Stimulated activated CD8-positive, alpha-beta memory T cell treated with anti-CD3 and anti-CD28 coated beads, Interleukin-7, amount 100 ng/mL, for 1 hour (primary cell): ENCODE results near the gene DLGAP1.
"Not testable (repeated sequence)": the region's sequence is repeated elsewhere in the genome, so short reads cannot be mapped to it uniquely, and the experiment has no call there.

Source experiments
- DNase-seq, 2 donors: peaks; one replicate each; pipeline ENCODE4 v3.0.0-alpha.2; 2020; ENCODE audit warnings: low read depth in 2 of 2

The DLGAP1 gene

DNA sequence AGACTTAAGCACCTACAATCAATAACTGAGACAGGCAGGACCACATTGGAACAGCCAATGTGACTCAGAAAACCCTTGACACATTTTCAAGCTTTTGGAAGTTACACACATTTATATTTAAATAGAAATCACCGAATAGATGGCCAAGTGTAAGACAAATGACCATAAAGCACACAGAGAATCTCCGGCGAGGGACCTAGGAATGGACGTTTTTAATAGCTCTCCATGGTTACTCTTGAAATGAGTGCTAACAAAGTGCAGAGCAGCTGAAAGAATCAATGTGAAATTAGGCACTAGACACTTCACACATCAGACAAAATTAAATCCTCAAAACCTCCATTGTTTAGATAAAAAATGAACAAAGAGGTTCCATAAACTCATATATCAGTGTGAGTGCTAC is 376.9 kb downstream of the DLGAP1 start:
- DNase-seq: no peak

GRCh38 chr18:4077721-4078120 is 377.4 kb downstream of the DLGAP1 start:
- DNase-seq: no peak

GRCh38 chr18:4077204-4077603 is 377.9 kb downstream of the DLGAP1 start:
- DNase-seq: no peak

DNA sequence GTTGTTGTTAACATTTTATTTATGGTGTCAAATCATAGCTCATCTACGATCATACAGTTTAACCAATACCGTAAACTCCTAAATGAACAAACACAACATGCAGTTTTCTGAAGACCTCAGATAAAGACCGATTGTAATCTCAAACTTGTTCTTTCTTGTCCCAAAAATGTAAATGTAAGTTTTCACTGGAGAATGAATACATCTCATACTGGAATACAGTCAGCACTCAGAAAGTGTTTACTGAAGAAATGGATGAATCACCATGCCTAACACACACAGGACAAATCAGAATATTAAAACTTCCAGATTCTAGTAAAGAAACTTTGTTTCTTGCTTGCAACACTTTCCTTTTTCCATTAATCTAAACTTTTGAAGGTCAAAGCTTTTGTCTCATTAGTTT is 380.5 kb downstream of the DLGAP1 start:
- DNase-seq: no peak

- no peak for DNase-seq
Observed at GRCh38 chr18:4069183-4069582, 385.9 kb downstream of the DLGAP1 start.

GRCh38 chr18:4068552-4069158 is 386.5 kb downstream of the DLGAP1 start:
- DNase-seq: no peak

GRCh38 chr18:4063545-4063944 is 391.6 kb downstream of the DLGAP1 start:
- DNase-seq: no peak

DNA sequence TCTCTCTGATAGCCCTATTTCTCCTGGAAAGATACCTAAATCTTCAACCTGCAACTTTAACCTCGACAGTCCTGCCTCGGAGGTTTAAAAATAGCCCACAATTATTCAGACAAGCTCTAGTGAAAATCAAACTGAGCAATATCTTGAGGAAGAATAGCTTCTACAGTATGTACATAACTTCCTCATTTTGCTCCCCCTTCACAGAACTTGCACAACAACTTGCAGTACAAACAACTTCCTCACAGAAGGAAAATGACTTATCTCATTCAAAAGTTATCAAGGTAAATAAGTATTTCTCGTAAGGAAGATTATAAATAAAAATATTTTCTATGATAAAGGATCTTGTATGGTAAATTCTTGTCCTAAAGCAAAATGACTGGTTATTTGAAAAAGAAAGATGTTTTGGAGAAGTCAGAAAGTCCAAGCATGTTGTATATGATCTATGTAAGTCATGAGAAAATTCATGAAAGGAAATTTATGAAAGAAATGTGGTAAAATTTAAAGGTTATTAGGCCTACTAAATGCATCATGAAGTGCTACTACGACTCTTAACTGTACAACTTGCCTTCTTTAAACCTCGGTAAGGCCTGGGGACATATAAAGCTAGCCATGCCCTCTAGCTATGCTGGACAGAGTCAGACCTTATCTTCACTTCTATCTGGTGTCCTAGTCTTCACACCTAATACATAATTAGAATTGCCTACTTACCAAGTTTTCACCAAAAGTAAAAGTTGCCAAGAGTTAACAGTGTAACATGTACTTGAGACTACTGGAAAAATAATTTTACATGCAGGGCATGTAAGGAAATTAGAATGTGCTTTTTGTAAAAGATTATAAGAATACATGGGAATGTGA is 394.5 kb downstream of the DLGAP1 start:
- no peak for DNase-seq

- DNase-seq: no peak
Observed at GRCh38 chr18:4058179-4058578, 396.9 kb downstream of the DLGAP1 start.

DNA sequence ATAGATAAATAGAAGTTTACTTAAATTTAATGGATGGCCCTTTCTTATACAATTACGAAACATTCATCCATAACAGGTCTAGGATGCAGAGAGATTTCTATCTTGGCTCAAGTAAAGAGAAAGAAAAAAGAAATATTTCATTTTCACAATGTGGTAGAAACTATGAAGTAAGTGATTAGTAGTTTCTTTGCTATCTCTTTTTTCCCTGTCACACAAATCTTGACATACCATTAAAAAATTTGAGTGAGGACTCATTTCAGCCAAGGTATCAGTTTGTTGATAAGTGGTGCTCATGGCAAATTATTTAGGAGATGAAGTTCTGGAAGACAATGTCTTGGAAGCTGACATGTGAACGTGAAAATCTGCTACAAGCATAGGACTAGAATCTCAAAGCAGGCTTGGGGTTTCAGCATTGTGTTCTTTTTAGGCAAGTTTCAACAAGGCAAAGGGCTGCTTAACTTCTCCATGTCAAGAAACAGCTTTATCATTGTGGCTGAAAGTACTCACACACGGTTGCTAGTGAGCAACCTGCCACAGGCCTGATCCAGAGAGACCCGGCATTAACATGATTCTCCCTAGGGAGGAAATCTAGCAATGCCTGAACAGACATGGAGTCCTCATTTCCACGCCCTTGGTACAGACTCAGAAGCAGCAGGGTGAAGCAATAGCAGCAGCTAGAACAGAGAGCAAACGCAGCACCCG is 414.6 kb downstream of the DLGAP1 start:
- no peak for DNase-seq

DNA sequence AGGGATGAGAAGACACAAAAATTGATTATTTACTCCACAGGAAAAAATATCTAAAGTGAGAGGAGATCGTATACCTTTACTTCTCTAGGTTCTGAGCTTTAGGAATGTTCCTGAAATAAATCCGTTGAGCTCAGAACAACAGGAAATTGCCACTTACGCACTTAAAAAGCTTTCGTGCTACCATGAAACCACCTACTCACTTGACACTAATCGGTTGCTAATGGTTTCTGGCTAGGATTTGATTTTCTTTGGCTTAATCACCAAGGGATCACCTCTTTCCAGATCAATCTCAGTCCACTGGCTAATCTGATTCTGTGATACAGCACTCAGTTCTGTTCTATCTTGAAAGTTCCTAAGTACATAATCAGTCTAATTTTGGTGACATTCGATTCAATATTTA is 419.6 kb downstream of the DLGAP1 start:
- no peak for DNase-seq

- DNase-seq: not testable (repeated sequence)
Observed at GRCh38 chr18:4034815-4035214, 420.3 kb downstream of the DLGAP1 start.

- no peak for DNase-seq
Observed at GRCh38 chr18:4026542-4026941, 428.6 kb downstream of the DLGAP1 start.

DNA sequence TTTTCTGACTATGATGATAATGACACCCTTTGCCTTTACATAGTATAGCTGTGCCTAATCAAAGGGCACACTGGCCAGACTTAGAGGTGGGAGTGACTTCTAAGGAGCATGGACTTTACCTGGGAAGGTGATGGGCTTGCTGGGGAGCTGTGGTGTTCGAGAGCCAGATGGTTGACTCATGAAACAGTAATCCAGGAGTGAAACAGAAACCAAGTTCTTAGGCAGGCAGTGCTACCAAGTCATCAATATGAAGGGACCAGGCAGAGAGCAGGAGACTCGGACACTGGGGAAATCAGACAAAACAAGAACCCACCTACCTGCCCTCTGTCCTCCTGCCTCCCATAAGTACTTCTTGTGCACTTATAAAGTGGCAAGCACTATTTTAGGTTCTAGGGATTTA is 430.4 kb downstream of the DLGAP1 start:
- DNase-seq: no peak

GRCh38 chr18:4022749-4023148 is 432.4 kb downstream of the DLGAP1 start:
- not testable (repeated sequence) for DNase-seq

DNA sequence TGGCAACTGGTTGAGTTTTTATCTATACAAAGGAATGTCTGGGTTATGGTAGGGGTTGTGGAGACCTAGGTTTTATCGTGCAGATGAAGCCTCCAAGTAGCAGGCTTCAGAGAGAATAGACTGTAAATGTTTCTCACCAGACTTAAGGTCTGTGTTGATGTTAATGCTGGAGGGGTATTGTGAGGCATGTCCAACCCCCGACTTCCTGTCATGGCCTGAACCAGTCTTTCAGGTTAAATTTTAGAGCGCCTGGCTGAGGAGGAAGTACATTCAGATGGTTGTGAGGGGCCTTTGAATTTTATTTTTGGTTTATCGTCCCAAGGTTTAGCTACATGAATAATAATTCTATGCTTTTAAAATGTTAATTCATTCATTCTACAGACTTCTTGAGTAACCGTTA is 435.1 kb downstream of the DLGAP1 start:
- no peak for DNase-seq

GRCh38 chr18:4017480-4017879 is 437.6 kb downstream of the DLGAP1 start:
- no peak for DNase-seq

GRCh38 chr18:4016391-4017049 is 438.6 kb downstream of the DLGAP1 start:
- no peak for DNase-seq

GRCh38 chr18:4007846-4008245 is 447.3 kb downstream of the DLGAP1 start:
- no peak for DNase-seq

GRCh38 chr18:4004183-4004829 is 450.8 kb downstream of the DLGAP1 start:
- DNase-seq: no peak

- no peak for DNase-seq
Observed at GRCh38 chr18:3998698-3999333, 456.3 kb downstream of the DLGAP1 start.
